Calu3 (cell line): ENCODE results near the gene GRIA2. TPM values are rescaled to one million over a fixed set of nuclear protein-coding genes. Genes with fewer than 3 reads are reported as not detected.

ENCODE experiments used
- BruUV-seq: library from RNA; stranded (reverse); fragments of 400-500 nt; replicated peaks from 2 replicates; lab custom pipeline; 2021; lab: Mats Ljungman, UMichigan
- CTCF ChIA-PET: fragments of 300-600 bp; sonication (Branson Sonifier 250); formaldehyde crosslinking; loops from one replicate; lab custom pipeline; 2022; ENCODE audit warnings: antibody characterized with exemption; lab: Charles Lee
- DNase-seq: peaks from one replicate; pipeline ENCODE4 v3.0.0; 2022
- H3K27ac Mint-ChIP-seq: one replicate; pipeline ENCODE4 v1.8.0; 2022; ENCODE audit warnings: mixed read lengths; ENCODE audit not compliant: unreplicated experiment
- H3K27me3 Mint-ChIP-seq: one replicate; pipeline ENCODE4 v1.8.0; 2022; ENCODE audit warnings: mixed read lengths; ENCODE audit not compliant: unreplicated experiment
- H3K36me3 Mint-ChIP-seq: one replicate; pipeline ENCODE4 v1.8.0; 2022; ENCODE audit warnings: mild to moderate bottlenecking, moderate library complexity, mixed read lengths; ENCODE audit not compliant: insufficient read depth, unreplicated experiment
- H3K4me1 Mint-ChIP-seq: one replicate; pipeline ENCODE4 v1.8.0; 2022; ENCODE audit warnings: mild to moderate bottlenecking, low read depth, mixed read lengths; ENCODE audit not compliant: unreplicated experiment
- H3K4me3 Mint-ChIP-seq: one replicate; pipeline ENCODE4 v1.8.0; 2022; ENCODE audit warnings: mild to moderate bottlenecking, low read depth, moderate library complexity, mixed read lengths; ENCODE audit not compliant: unreplicated experiment
- H3K9me3 Mint-ChIP-seq: one replicate; pipeline ENCODE4 v1.8.0; 2022; ENCODE audit warnings: low read depth, mixed read lengths; ENCODE audit not compliant: unreplicated experiment
- intact Hi-C: fragments of 100-400 bp; cut with micrococcal nuclease; formaldehyde crosslinking; loops from one replicate; pipeline ENCODE4 v1.10.0; 2022; ENCODE audit not compliant: unreplicated experiment
- total RNA-seq: library from RNA; stranded (reverse); gene quantifications from 2 replicates; pipeline ENCODE4 v1.2.3, GENCODE V29; 2022
- TF ChIP-seq, protein P1 (sequence below): fragments of 200-600 bp; IDR thresholded peaks from one replicate; pipeline ENCODE4 v1.8.0; 2022; ENCODE audit warnings: antibody characterized with exemption; ENCODE audit not compliant: unreplicated experiment

The GRIA2 gene
- total RNA-seq, 1 experiment from 2014 or later, result not detected

DNA sequence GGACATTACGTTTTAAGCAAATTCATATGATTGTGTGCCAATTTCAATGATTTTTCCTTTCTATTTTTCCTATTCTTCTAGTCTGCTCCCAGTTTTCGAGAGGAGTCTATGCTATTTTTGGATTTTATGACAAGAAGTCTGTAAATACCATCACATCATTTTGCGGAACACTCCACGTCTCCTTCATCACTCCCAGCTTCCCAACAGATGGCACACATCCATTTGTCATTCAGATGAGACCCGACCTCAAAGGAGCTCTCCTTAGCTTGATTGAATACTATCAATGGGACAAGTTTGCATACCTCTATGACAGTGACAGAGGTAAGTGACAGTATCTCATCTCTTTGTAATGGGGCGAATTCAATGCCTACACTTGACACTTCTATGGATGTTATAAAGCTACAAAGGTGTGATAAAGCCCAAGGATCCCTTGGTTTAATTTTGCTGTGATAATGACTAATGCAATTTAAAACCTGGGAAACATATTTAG, 83.0 kb downstream of the GRIA2 start:
- Mint-ChIP-seq H3K27me3 (no peaks in the 10 kb centered on the region), H3K9me3 (no peaks in the 10 kb centered on the region), H3K36me3 (no peaks in the 10 kb centered on the region), H3K27ac (no peak overlapping the region), H3K4me1 (peaks cover 9% of the 10 kb centered on the region), H3K4me3 (no peak overlapping the region)
- intact Hi-C loops, result no loop called here
- no TSS peak for BruUV-seq
- CTCF ChIA-PET, result no interaction called here
- no peak for DNase-seq
- TF ChIP-seq, protein P1, sequence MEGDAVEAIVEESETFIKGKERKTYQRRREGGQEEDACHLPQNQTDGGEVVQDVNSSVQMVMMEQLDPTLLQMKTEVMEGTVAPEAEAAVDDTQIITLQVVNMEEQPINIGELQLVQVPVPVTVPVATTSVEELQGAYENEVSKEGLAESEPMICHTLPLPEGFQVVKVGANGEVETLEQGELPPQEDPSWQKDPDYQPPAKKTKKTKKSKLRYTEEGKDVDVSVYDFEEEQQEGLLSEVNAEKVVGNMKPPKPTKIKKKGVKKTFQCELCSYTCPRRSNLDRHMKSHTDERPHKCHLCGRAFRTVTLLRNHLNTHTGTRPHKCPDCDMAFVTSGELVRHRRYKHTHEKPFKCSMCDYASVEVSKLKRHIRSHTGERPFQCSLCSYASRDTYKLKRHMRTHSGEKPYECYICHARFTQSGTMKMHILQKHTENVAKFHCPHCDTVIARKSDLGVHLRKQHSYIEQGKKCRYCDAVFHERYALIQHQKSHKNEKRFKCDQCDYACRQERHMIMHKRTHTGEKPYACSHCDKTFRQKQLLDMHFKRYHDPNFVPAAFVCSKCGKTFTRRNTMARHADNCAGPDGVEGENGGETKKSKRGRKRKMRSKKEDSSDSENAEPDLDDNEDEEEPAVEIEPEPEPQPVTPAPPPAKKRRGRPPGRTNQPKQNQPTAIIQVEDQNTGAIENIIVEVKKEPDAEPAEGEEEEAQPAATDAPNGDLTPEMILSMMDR, result no peak

DNA sequence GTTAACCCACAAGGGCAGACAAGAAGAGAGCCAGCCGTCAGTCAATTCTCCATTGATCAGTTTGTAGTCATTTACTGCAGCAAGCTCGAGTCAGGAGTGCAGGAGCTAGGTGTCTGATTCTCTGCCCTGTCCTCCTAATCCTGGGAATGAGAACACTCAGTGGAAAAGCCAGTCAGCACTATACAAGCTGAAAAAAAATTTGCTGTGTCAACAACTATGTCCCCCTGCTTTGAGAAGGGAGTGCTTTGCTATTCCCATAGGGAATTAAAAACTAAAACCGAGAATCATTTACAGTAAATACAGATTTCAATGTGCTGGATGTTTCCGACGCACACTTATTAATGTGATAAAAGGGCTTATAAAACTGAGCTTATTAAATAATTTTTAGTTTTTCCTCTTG, 84.2 kb downstream of the GRIA2 start:
- Mint-ChIP-seq H3K27me3 (no peaks in the 10 kb centered on the region), H3K36me3 (no peaks in the 10 kb centered on the region), H3K27ac (no peak overlapping the region), H3K4me1 (peaks cover 9% of the 10 kb centered on the region), H3K9me3 (no peaks in the 10 kb centered on the region), H3K4me3 (no peak overlapping the region)
- TF ChIP-seq, protein P1, result no peak
- BruUV-seq, result no TSS peak
- DNase-seq, result no peak
- CTCF ChIA-PET, result no interaction called here
- intact Hi-C loops, result no loop called here

DNA sequence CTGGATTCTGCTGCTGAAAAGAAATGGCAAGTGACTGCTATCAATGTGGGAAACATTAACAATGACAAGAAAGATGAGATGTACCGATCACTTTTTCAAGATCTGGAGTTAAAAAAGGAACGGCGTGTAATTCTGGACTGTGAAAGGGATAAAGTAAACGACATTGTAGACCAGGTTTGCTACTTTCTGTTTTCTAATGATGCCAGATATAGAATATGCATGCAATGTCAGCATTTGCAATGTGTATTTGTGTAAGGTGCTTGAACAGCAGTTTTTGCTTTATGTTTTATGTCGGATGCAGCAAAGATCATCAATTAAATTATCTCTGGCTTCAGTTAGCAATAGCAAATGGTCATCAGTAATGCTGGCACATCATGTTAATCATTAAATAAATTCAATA, 92.2 kb downstream of the GRIA2 start:
- DNase-seq, result no peak
- CTCF ChIA-PET, result no interaction called here
- H3K27ac Mint-ChIP-seq, result no peak overlapping the region
- TF ChIP-seq, protein P1, result no peak
- H3K36me3 Mint-ChIP-seq, result no peaks in the 10 kb centered on the region
- no peaks in the 10 kb centered on the region for H3K4me1 Mint-ChIP-seq
- intact Hi-C loops, result no loop called here
- BruUV-seq, result no TSS peak
- H3K27me3 Mint-ChIP-seq, result no peaks in the 10 kb centered on the region
- no peak overlapping the region for H3K4me3 Mint-ChIP-seq
- H3K9me3 Mint-ChIP-seq, result no peaks in the 10 kb centered on the region

DNA sequence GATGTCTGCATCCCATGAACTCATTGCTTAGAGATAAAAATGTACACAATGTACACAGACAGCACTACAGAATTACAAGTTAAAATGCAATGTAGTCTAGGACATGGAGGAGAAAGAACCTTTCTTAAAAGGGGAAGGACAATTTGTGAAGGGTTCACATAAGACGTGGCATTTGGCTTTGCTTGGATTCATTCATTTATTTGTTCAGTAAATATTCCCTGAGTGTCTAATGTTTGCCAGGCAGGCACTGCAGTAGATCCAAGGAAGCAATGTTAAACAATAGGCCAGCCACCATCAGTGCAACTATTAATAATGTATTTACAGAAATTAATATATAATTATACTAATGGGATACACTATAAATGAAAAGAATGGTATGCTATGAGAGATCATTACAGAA, 94.4 kb downstream of the GRIA2 start:
- no peak for DNase-seq
- H3K4me3 Mint-ChIP-seq, result no peak overlapping the region
- H3K27ac Mint-ChIP-seq, result no peak overlapping the region
- CTCF ChIA-PET, result no interaction called here
- no peaks in the 10 kb centered on the region for H3K36me3 Mint-ChIP-seq
- TF ChIP-seq, protein P1, result no peak
- intact Hi-C loops, result no loop called here
- BruUV-seq, result no TSS peak
- no peaks in the 10 kb centered on the region for H3K9me3 Mint-ChIP-seq
- no peaks in the 10 kb centered on the region for H3K4me1 Mint-ChIP-seq
- H3K27me3 Mint-ChIP-seq, result no peaks in the 10 kb centered on the region
